Transverse colon (tissue), 4 donors: ENCODE measurements around the gene AGRN. TPM values are rescaled to one million over a fixed set of nuclear protein-coding genes. Genes with fewer than 3 reads are reported as not detected.
"Not testable (repeated sequence)": the region's sequence is repeated elsewhere in the genome, so short reads cannot be mapped to it uniquely, and the experiment has no call there.

Source experiments
- DNase-seq: peaks from one replicate; pipeline ENCODE4 v3.0.0-alpha.2; 2019
- H3K27ac ChIP-seq, 4 donors: fragments of 200-600 bp; sonication (generic); 2 replicates each; pipeline ENCODE4 v1.5.1; 2016 to 2018; ENCODE audit warnings: inconsistent platforms in 4 of 4
- H3K27me3 ChIP-seq: fragments of 200-600 bp; sonication (generic); 2 replicates; pipeline ENCODE4 v1.5.1; 2017; ENCODE audit warnings: inconsistent platforms
- H3K36me3 ChIP-seq, 4 donors: fragments of 200-600 bp; sonication (generic); 2 replicates each; pipeline ENCODE4 v1.5.1; 2017 to 2019; ENCODE audit warnings: inconsistent platforms in 4 of 4
- H3K4me1 ChIP-seq, 4 donors: fragments of 200-600 bp; sonication (generic); 2 replicates each; pipeline ENCODE4 v1.5.1; 2017 to 2020; ENCODE audit warnings: inconsistent platforms in 4 of 4
- H3K4me3 ChIP-seq, 4 donors: fragments of 200-600 bp; sonication (generic); 1 replicate in 1 of 4; 2 replicates in 3 of 4; pipeline versions ENCODE4 v1.5.1 to v1.6.1; 2017 to 2019; ENCODE audit warnings: inconsistent platforms in 4 of 4
- H3K9me3 ChIP-seq, 2 donors: fragments of 200-600 bp; sonication (generic); 2 replicates each; pipeline ENCODE4 v1.5.1; 2017 to 2019; ENCODE audit warnings: inconsistent platforms in 2 of 2
- CTCF ChIP-seq, 5 experiments: fragments of 200-600 bp in 3 of 5; fragments of 450-650 bp in 2 of 5; sonication (generic) in 3 of 5; IDR thresholded peaks; 1 replicate in 2 of 5; 2 replicates in 3 of 5; pipeline ENCODE4 v1.5.1; 2016 to 2017; ENCODE audit warnings: antibody characterized with exemption in 5 of 5, inconsistent platforms in 3 of 5, mild to moderate bottlenecking in 2 of 5, moderate library complexity in 1 of 5
- EP300 ChIP-seq: sonication (generic); formaldehyde crosslinking; IDR thresholded peaks from one replicate; pipeline ENCODE4 v1.6.1; 2017; ENCODE audit warnings: antibody characterized with exemption, low read depth
- POLR2A ChIP-seq: fragments of 450-650 bp; IDR thresholded peaks from one replicate; pipeline ENCODE4 v1.6.1; 2016; ENCODE audit warnings: antibody characterized with exemption, mild to moderate bottlenecking, moderate library complexity
- POLR2AphosphoS5 ChIP-seq, 3 donors: sonication (generic); formaldehyde crosslinking; IDR thresholded peaks; one replicate each; pipeline ENCODE4 v1.6.1; 2016; ENCODE audit warnings: antibody characterized with exemption in 3 of 3
- WGBS, 2 donors: methylation state at CpG; one replicate each; pipeline ENCODE4 v1.1.5; 2018; ENCODE audit warnings: low coverage in 1 of 2; 5-methylcytosine and 5-hydroxymethylcytosine counted together
- in situ Hi-C, 4 donors: fragments of 200-750 bp; cut with MboI; loops; one replicate each; pipeline versions ENCODE4 v1.15.0 to v1.15.1; 2017; ENCODE audit warnings: low sequenced_read_pairs in 3 of 4, low pct_ligation_motif_present in 1 of 4, low pct_unique_long_range_greater_than_20kb in 1 of 4
- intact Hi-C: fragments of 100-400 bp; cut with DNase I; formaldehyde crosslinking; loops from one replicate; pipeline ENCODE4 v1.15.1; 2023; ENCODE audit warnings: low total_unique reads
- total RNA-seq, 4 donors: library from RNA; depleted of rRNA; stranded (reverse); fragments of >200 nt; gene quantifications; one replicate each; pipeline ENCODE4 v1.1.0, GENCODE V29; 2016

Gene AGRN
- total RNA-seq, 4 donors from 2014 or later, result 25.4 to 132 (median 44.8) TPM

- in situ Hi-C loops, result no loop called here
- peaks cover 75% of the 10 kb centered on the region for H3K27me3 ChIP-seq
- peaks cover 0 to 6% (median 2%) of the 10 kb centered on the region in 4 donors for H3K4me1 ChIP-seq
- intact Hi-C loops, result no loop called here
- TF ChIP-seq POLR2AphosphoS5 (IDR thresholded peaks at IDR 0.05) (no peak), CTCF (IDR thresholded peaks at IDR 0.05) (peak in 2 of 5 experiments; percentile 20 to 23), EP300 (no peak)
- no peak overlapping the region for H3K4me3 ChIP-seq
- DNase-seq, result no peak
- H3K27ac ChIP-seq, result no peak overlapping the region
- WGBS, 2 donors, result 11 to 36% methylated on average over 7 to 12 of the region's 12 CpGs
- H3K36me3 ChIP-seq, result no peaks in the 10 kb centered on the region
- no peaks in the 10 kb centered on the region for H3K9me3 ChIP-seq
These were observed 35.5 kb upstream of the AGRN start for GRCh38 chr1:984476-984814.

GRCh38 chr1:985126-985525 lies 34.8 kb upstream of the AGRN start:
- H3K4me3 ChIP-seq, result no peak overlapping the region
- no peak overlapping the region for H3K27ac ChIP-seq
- H3K9me3 ChIP-seq, result no peaks in the 10 kb centered on the region
- DNase-seq, result no peak
- peaks cover 81% of the 10 kb centered on the region for H3K27me3 ChIP-seq
- TF ChIP-seq EP300 (no peak), POLR2AphosphoS5 (IDR thresholded peaks at IDR 0.05) (no peak), POLR2A (no peak), CTCF (IDR thresholded peaks at IDR 0.05) (no peak)
- 71 to 72% methylated on average over 3 to 13 of the region's 13 CpGs for WGBS, 2 donors
- H3K36me3 ChIP-seq, result no peaks in the 10 kb centered on the region
- peaks cover 0 to 6% (median 2%) of the 10 kb centered on the region in 4 donors for H3K4me1 ChIP-seq
- intact Hi-C loops (no loop called here), in situ Hi-C loops (no loop called here)

GRCh38 chr1:988061-988460 lies 31.9 kb upstream of the AGRN start:
- H3K27ac ChIP-seq, H3K4me3 ChIP-seq, H3K4me1 ChIP-seq, DNase-seq, H3K36me3 ChIP-seq, in situ Hi-C loops: not testable (repeated sequence)
- WGBS, 2 donors, result 67 to 87% methylated on average over 4 to 5 of the region's 5 CpGs
- peaks cover 67% of the 10 kb centered on the region for H3K27me3 ChIP-seq
- intact Hi-C loops, result loop anchor here (1.0 kb wide), 1 partner anchor 75 kb away; no protein-coding TSS in a partner anchor
- H3K9me3 ChIP-seq, result peaks cover 8 to 10% of the 10 kb centered on the region in 2 donors

- peaks cover 8 to 10% of the 10 kb centered on the region in 2 donors for H3K9me3 ChIP-seq
- in situ Hi-C loops, H3K4me1 ChIP-seq, H3K27ac ChIP-seq, H3K4me3 ChIP-seq, DNase-seq, H3K36me3 ChIP-seq, intact Hi-C loops: not testable (repeated sequence)
- peaks cover 50% of the 10 kb centered on the region for H3K27me3 ChIP-seq
- WGBS, 2 donors, result 62 to 83% methylated on average over 2 to 6 of the region's 6 CpGs
These were observed 28.6 kb upstream of the AGRN start for GRCh38 chr1:991275-991674.

- TF ChIP-seq POLR2AphosphoS5 (IDR thresholded peaks at IDR 0.05), result no peak
- no peak for TF ChIP-seq EP300
- no peak for TF ChIP-seq CTCF (IDR thresholded peaks at IDR 0.05)
- TF ChIP-seq POLR2A, result no peak
- Histone ChIP-seq H3K27me3 (peaks cover 50% of the 10 kb centered on the region), H3K4me1 (peaks cover 0 to 6% (median 2%) of the 10 kb centered on the region in 4 donors), H3K27ac (no peak overlapping the region), H3K4me3 (no peak overlapping the region), H3K36me3 (no peaks in the 10 kb centered on the region), H3K9me3 (peaks cover 8 to 10% of the 10 kb centered on the region in 2 donors)
- no peak for DNase-seq
- in situ Hi-C loops (no loop called here), intact Hi-C loops (no loop called here)
- WGBS, 2 donors, result 94 to 98% methylated on average over 8 to 10 of the region's 10 CpGs
These were observed 28.0 kb upstream of the AGRN start for GRCh38 chr1:991895-992294.
